Rectal smooth muscle tissue (tissue), 1 donor: ENCODE results near the gene GGACT.

Experiments
- H3K27ac ChIP-seq: one replicate; pipeline ENCODE4 v1.7.0; 2013; ENCODE audit warnings: low read depth, low read length, inconsistent platforms
- H3K27me3 ChIP-seq: one replicate; pipeline ENCODE4 v1.7.0; 2013; ENCODE audit warnings: low read length; ENCODE audit not compliant: control insufficient read depth, insufficient read depth
- H3K36me3 ChIP-seq: one replicate; pipeline ENCODE4 v1.7.0; 2013; ENCODE audit warnings: low read length; ENCODE audit not compliant: control insufficient read depth, insufficient read depth
- H3K4me1 ChIP-seq: one replicate; pipeline ENCODE4 v1.7.0; 2013; ENCODE audit warnings: low read length; ENCODE audit not compliant: control insufficient read depth, insufficient read depth
- H3K4me3 ChIP-seq: one replicate; pipeline ENCODE4 v1.7.0; 2013; ENCODE audit warnings: low read length
- H3K9ac ChIP-seq: one replicate; pipeline ENCODE4 v1.7.0; 2013; ENCODE audit warnings: low read length

GGACT gene

GRCh38 chr13:100490692-100491091, 97.9 kb downstream of the GGACT start:
- no peaks in the 10 kb centered on the region for H3K36me3 ChIP-seq
- H3K9ac ChIP-seq, result no peak overlapping the region
- no peak overlapping the region for H3K27ac ChIP-seq
- no peaks in the 10 kb centered on the region for H3K27me3 ChIP-seq
- no peak overlapping the region for H3K4me3 ChIP-seq
- H3K4me1 ChIP-seq, result no peaks in the 10 kb centered on the region

- H3K27ac ChIP-seq, result no peak overlapping the region
- no peak overlapping the region for H3K9ac ChIP-seq
- no peaks in the 10 kb centered on the region for H3K36me3 ChIP-seq
- no peak overlapping the region for H3K4me3 ChIP-seq
- H3K27me3 ChIP-seq, result no peaks in the 10 kb centered on the region
- no peaks in the 10 kb centered on the region for H3K4me1 ChIP-seq
Observed at GRCh38 chr13:100485265-100485664, 103.3 kb downstream of the GGACT start.

GRCh38 chr13:100484702-100485101, 103.9 kb downstream of the GGACT start:
- no peak overlapping the region for H3K27ac ChIP-seq
- no peaks in the 10 kb centered on the region for H3K36me3 ChIP-seq
- no peaks in the 10 kb centered on the region for H3K27me3 ChIP-seq
- no peaks in the 10 kb centered on the region for H3K4me1 ChIP-seq
- H3K9ac ChIP-seq, result no peak overlapping the region
- no peak overlapping the region for H3K4me3 ChIP-seq

GRCh38 chr13:100483841-100484381, 104.7 kb downstream of the GGACT start:
- Histone ChIP-seq H3K4me1 (no peaks in the 10 kb centered on the region), H3K27me3 (no peaks in the 10 kb centered on the region), H3K36me3 (no peaks in the 10 kb centered on the region), H3K27ac (no peak overlapping the region), H3K9ac (no peak overlapping the region), H3K4me3 (no peak overlapping the region)

- Histone ChIP-seq H3K36me3 (no peaks in the 10 kb centered on the region), H3K9ac (no peak overlapping the region), H3K27me3 (no peaks in the 10 kb centered on the region), H3K4me3 (no peak overlapping the region), H3K27ac (no peak overlapping the region), H3K4me1 (no peaks in the 10 kb centered on the region)
Observed at GRCh38 chr13:100483139-100483538, 105.5 kb downstream of the GGACT start.

- H3K27me3 ChIP-seq, result no peaks in the 10 kb centered on the region
- no peak overlapping the region for H3K27ac ChIP-seq
- H3K4me1 ChIP-seq, result no peaks in the 10 kb centered on the region
- no peaks in the 10 kb centered on the region for H3K36me3 ChIP-seq
- no peak overlapping the region for H3K9ac ChIP-seq
- H3K4me3 ChIP-seq, result no peak overlapping the region
Observed at GRCh38 chr13:100480676-100481075, 107.9 kb downstream of the GGACT start.
